MM.1S (cell line): Measurements from ENCODE around the gene UTP25.
"Not testable (repeated sequence)": the region's sequence is repeated elsewhere in the genome, so short reads cannot be mapped to it uniquely, and the experiment has no call there.

Source experiments
- DNase-seq: peaks from one replicate; pipeline ENCODE4 v3.0.0-alpha.2; 2015
- H2AFZ ChIP-seq: fragments of 300-600 bp; sonication (generic); 2 replicates; pipeline ENCODE4 v1.6.0; 2016; ENCODE audit warnings: antibody characterized with exemption, low read length
- H3F3A ChIP-seq: fragments of 300-600 bp; sonication (generic); 2 replicates; pipeline ENCODE4 v1.6.1; 2016; ENCODE audit warnings: mild to moderate bottlenecking, antibody characterized with exemption, low read length, moderate library complexity, mixed read lengths; ENCODE audit not compliant: insufficient read depth
- H3K27ac ChIP-seq: fragments of 300-600 bp; sonication (generic); 2 replicates; pipeline ENCODE4 v1.5.1; 2016; ENCODE audit warnings: mild to moderate bottlenecking, low read length
- H3K27me3 ChIP-seq: fragments of 300-600 bp; sonication (generic); replicated peaks from 2 replicates; pipeline ENCODE4 v1.6.0; 2016; ENCODE audit warnings: low read length; ENCODE audit not compliant: insufficient read depth
- H3K36me3 ChIP-seq: fragments of 300-600 bp; sonication (generic); replicated peaks from 2 replicates; pipeline ENCODE4 v1.6.1; 2016; ENCODE audit warnings: mild to moderate bottlenecking, low read length, mixed read lengths; ENCODE audit not compliant: insufficient read depth
- H3K4me1 ChIP-seq: fragments of 300-600 bp; sonication (generic); 2 replicates; pipeline ENCODE4 v1.6.1; 2016; ENCODE audit warnings: low read length, mixed read lengths
- H3K4me2 ChIP-seq: fragments of 300-600 bp; sonication (generic); 2 replicates; pipeline ENCODE4 v1.6.0; 2016; ENCODE audit warnings: low read depth, low read length
- H3K4me3 ChIP-seq: fragments of 300-600 bp; sonication (generic); 2 replicates; pipeline ENCODE4 v1.5.1; 2016; ENCODE audit warnings: low read length, mixed read lengths
- H3K79me2 ChIP-seq: fragments of 300-600 bp; sonication (generic); 2 replicates; pipeline ENCODE4 v1.6.1; 2016; ENCODE audit warnings: mixed run types, low read length, mixed read lengths
- H3K9ac ChIP-seq: fragments of 300-600 bp; sonication (generic); 2 replicates; pipeline ENCODE4 v1.6.1; 2016; ENCODE audit warnings: low read length, mixed read lengths
- H3K9me2 ChIP-seq: fragments of 300-600 bp; sonication (generic); replicated peaks from 2 replicates; pipeline ENCODE4 v1.6.1; 2016; ENCODE audit warnings: mild to moderate bottlenecking, low read length, mixed read lengths; ENCODE audit not compliant: insufficient read depth
- H3K9me3 ChIP-seq: fragments of 300-600 bp; sonication (generic); replicated peaks from 2 replicates; pipeline ENCODE4 v1.6.1; 2016; ENCODE audit warnings: mild to moderate bottlenecking, low read length, mixed read lengths; ENCODE audit not compliant: insufficient read depth
- H4K20me1 ChIP-seq: fragments of 300-600 bp; sonication (generic); 2 replicates; pipeline ENCODE4 v1.6.1; 2016; ENCODE audit warnings: mild to moderate bottlenecking, low read length, moderate library complexity, mixed read lengths; ENCODE audit not compliant: insufficient read depth
- EZH2 ChIP-seq: fragments of 300-600 bp; sonication (generic); optimal IDR thresholded peaks from 2 replicates; pipeline ENCODE3; 2017; ENCODE audit warnings: low read depth, mild to moderate bottlenecking, antibody characterized with exemption, low read length, mixed read lengths
- EZH2phosphoT487 ChIP-seq: fragments of 300-600 bp; sonication (generic); IDR thresholded peaks from 2 replicates; pipeline ENCODE4 v1.6.1; 2018; ENCODE audit warnings: antibody characterized with exemption, low read length
- TF ChIP-seq, protein P1 (sequence below): fragments of 300-600 bp; sonication (generic); IDR thresholded peaks from 2 replicates; pipeline ENCODE4 v1.5.1; 2016; ENCODE audit warnings: antibody characterized with exemption, low read length, mixed read lengths

Gene UTP25

DNA sequence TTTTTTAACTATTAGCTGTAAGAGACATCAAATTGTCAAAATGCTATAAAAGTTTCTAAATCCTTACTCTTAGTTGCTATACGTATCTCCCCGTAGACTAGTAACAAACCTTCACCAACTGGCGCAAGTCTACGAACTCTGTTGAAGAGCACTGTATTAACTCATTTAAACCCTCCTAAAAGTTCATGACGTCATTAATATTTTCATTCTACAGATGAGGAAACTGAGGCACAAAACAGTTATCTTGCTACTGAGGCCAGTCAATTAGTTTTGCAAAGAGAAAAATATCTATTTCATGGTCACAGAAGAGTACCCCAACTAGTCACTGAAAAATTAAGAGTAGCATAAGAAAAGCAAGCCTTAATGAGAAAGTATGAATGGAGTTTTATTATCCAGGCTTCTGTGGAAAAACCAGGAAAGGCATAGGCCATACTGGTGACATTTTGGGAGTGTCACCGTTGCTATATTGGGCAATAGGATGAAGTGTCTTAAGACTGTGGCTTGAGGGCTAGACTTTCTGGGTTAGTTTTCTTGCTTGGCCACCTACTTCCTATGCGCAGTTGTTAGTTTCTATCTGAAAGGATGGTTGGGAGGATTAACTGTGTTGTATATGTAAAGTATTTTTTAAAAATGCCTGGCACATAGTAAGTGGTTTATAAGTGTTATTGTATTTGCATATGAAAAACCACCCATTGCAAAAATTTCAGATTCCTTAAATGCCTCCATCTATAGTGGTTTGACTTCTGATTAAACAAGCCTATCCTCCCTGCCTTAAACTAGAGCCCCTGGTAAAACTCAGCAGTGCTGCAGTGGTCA, 57.8 kb downstream of the UTP25 start:
- Histone ChIP-seq H3K9ac (no peak overlapping the region), H3K4me2 (no peak overlapping the region), H3K4me3 (no peak overlapping the region), H3F3A (no peaks in the 10 kb centered on the region), H3K4me1 (no peaks in the 10 kb centered on the region), H4K20me1 (no peaks in the 10 kb centered on the region), H3K9me3 (no peaks in the 10 kb centered on the region), H3K9me2 (no peaks in the 10 kb centered on the region), H3K79me2 (no peaks in the 10 kb centered on the region), H3K27ac (no peak overlapping the region), H3K27me3 (no peaks in the 10 kb centered on the region), H2AFZ (no peak overlapping the region), H3K36me3 (no peaks in the 10 kb centered on the region)
- DNase-seq: no peak
- TF ChIP-seq EZH2phosphoT487 (no peak), EZH2 (no peak)
- TF ChIP-seq, protein P1, sequence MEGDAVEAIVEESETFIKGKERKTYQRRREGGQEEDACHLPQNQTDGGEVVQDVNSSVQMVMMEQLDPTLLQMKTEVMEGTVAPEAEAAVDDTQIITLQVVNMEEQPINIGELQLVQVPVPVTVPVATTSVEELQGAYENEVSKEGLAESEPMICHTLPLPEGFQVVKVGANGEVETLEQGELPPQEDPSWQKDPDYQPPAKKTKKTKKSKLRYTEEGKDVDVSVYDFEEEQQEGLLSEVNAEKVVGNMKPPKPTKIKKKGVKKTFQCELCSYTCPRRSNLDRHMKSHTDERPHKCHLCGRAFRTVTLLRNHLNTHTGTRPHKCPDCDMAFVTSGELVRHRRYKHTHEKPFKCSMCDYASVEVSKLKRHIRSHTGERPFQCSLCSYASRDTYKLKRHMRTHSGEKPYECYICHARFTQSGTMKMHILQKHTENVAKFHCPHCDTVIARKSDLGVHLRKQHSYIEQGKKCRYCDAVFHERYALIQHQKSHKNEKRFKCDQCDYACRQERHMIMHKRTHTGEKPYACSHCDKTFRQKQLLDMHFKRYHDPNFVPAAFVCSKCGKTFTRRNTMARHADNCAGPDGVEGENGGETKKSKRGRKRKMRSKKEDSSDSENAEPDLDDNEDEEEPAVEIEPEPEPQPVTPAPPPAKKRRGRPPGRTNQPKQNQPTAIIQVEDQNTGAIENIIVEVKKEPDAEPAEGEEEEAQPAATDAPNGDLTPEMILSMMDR: no peak

DNA sequence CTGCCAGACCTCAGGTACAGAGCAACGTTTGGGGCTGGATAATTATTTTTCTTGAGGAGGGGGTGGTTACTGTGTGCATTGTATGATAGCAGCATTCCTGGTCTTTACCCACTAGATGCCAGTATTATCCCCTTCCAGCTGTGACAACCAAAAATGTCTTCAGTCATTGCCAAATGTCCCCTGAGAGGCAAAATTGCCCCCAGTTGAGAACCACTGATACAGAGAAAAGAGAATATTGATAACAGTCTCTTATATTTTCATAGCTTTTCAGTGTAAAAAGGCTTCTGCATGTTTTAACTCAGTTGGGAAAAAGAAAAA, 58.4 kb downstream of the UTP25 start:
- no peaks in the 10 kb centered on the region for H3K36me3 ChIP-seq
- H3K27ac ChIP-seq: no peak overlapping the region
- H3K9me3 ChIP-seq: no peaks in the 10 kb centered on the region
- no peak overlapping the region for H3K9ac ChIP-seq
- no peaks in the 10 kb centered on the region for H3K27me3 ChIP-seq
- no peaks in the 10 kb centered on the region for H4K20me1 ChIP-seq
- H3K4me2 ChIP-seq: no peak overlapping the region
- DNase-seq: no peak
- TF ChIP-seq EZH2phosphoT487 (no peak), EZH2 (no peak)
- TF ChIP-seq, protein P1: no peak
- H3K4me3 ChIP-seq: no peak overlapping the region
- no peaks in the 10 kb centered on the region for H3K4me1 ChIP-seq
- no peaks in the 10 kb centered on the region for H3K9me2 ChIP-seq
- no peak overlapping the region for H2AFZ ChIP-seq
- no peaks in the 10 kb centered on the region for H3K79me2 ChIP-seq
- no peaks in the 10 kb centered on the region for H3F3A ChIP-seq

DNA sequence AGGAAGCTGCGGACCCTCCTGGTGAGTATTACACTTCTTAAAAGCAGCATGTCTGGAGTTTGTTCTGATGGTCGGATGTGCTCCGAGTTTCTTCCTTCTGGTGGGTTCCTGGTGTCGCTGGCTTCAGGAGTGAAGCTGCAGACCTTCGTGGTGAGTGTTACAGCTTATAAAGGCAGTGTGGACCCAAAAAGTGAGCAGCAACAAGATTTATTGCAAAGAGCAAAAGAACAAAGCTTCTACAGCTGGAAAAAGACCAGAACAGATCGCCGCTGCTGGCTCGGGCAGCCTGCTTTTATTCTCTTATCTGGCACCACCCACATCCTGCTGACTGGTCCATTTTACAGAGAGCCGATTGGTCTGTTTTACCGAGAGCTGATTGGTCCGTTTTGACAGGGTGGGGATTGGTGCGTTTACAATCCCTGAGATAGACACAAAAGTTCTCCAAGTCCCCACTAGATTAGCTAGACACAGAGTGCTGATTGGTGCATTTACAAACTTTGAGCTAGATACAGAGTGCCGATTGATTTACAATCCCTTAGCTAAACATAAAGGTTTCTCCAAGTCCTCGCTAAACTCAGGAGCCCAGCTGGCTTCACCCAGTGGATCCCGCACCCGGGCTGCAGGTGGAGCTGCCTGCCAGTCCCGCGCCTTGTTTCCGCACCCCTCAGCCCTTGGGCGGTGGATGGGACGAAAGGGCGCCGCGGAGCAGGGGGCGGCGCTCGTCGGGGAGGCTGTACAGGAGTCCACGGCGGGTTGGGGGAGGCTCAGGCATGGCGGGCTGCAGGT, 60.7 kb downstream of the UTP25 start:
- not testable (repeated sequence) for H3K27me3 ChIP-seq, H3K79me2 ChIP-seq, H3K9me2 ChIP-seq, H3K4me3 ChIP-seq, H3K27ac ChIP-seq, H3K36me3 ChIP-seq, H3K4me2 ChIP-seq, H3K9me3 ChIP-seq, H3K4me1 ChIP-seq, DNase-seq, H4K20me1 ChIP-seq, H2AFZ ChIP-seq, H3K9ac ChIP-seq, H3F3A ChIP-seq

DNA sequence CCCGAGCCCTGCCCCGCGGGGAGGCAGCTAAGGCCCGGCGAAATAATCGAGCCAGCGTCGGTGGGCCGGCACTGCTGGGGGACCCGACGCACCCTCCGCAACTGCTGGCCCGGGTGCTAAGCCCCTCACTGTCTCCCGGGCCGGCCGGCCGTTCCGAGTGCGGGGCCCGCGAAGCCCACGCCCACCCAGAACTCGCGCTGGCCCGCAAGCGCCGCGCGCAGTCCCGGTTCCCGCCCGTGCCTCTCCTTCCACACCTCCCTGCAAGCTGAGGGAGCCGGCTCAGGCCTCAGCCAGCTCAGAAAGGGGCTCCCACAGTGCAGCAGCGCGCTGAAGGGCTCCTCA, 61.3 kb downstream of the UTP25 start:
- no peaks in the 10 kb centered on the region for H3K9me3 ChIP-seq
- H3K36me3 ChIP-seq: no peaks in the 10 kb centered on the region
- H3K4me2 ChIP-seq: no peak overlapping the region
- DNase-seq: no peak
- H3K4me1 ChIP-seq: no peaks in the 10 kb centered on the region
- no peak overlapping the region for H2AFZ ChIP-seq
- H3F3A ChIP-seq: no peaks in the 10 kb centered on the region
- H3K79me2 ChIP-seq: no peaks in the 10 kb centered on the region
- TF ChIP-seq EZH2 (no peak), EZH2phosphoT487 (no peak)
- TF ChIP-seq, protein P1: no peak
- H3K27ac ChIP-seq: no peak overlapping the region
- H3K9ac ChIP-seq: no peak overlapping the region
- no peaks in the 10 kb centered on the region for H4K20me1 ChIP-seq
- H3K9me2 ChIP-seq: no peaks in the 10 kb centered on the region
- H3K4me3 ChIP-seq: no peak overlapping the region
- H3K27me3 ChIP-seq: no peaks in the 10 kb centered on the region
